Heart left ventricle (tissue), 16 donors: ENCODE data around the gene CACNA2D3. TPM values are rescaled to one million over a fixed set of nuclear protein-coding genes. Genes with fewer than 3 reads are reported as not detected.
A peak's percentile ranks its signal among the peaks of the same experiment; 100 is the strongest.

Experiments used
- ATAC-seq, 4 donors: fragments of 200-7000 bp; cut with Tn5 transposase; one replicate each; pipeline ENCODE4 v1.9.1; 2020 to 2022; ENCODE audit warnings: moderate library complexity in 4 of 4, mild to moderate bottlenecking in 3 of 4, moderate number of reproducible peaks in 1 of 4
- DNase-seq, 5 donors: peaks; one replicate each; pipeline ENCODE4 v3.0.0-alpha.2; 2020
- H3K27ac ChIP-seq, 12 donors: fragments of 200-600 bp; sonication (generic) in 4 of 12; one replicate each; pipeline versions ENCODE4 v1.5.0 to v1.8.0; 2016 to 2022; ENCODE audit warnings: mild to moderate bottlenecking in 2 of 12
- H3K27me3 ChIP-seq, 9 donors: fragments of 200-600 bp; sonication (generic) in 2 of 9; one replicate each; pipeline versions ENCODE4 v1.5.1 to v1.8.0; 2016 to 2022; ENCODE audit warnings: mild to moderate bottlenecking in 3 of 9
- H3K36me3 ChIP-seq, 9 donors: fragments of 200-600 bp; sonication (generic) in 2 of 9; one replicate each; pipeline versions ENCODE4 v1.5.0 to v1.8.0; 2018 to 2022; ENCODE audit warnings: mild to moderate bottlenecking in 2 of 9
- H3K4me1 ChIP-seq, 12 donors: fragments of 200-600 bp; sonication (generic) in 4 of 12; one replicate each; pipeline versions ENCODE4 v1.5.0 to v1.8.0; 2016 to 2022; ENCODE audit warnings: mild to moderate bottlenecking in 3 of 12
- H3K4me3 ChIP-seq, 12 donors: fragments of 200-600 bp; sonication (generic) in 4 of 12; one replicate each; pipeline versions ENCODE4 v1.5.0 to v1.8.0; 2017 to 2022; ENCODE audit warnings: mild to moderate bottlenecking in 9 of 12, moderate library complexity in 4 of 12
- H3K9me3 ChIP-seq, 12 donors: fragments of 200-600 bp; sonication (generic) in 4 of 12; one replicate each; pipeline versions ENCODE4 v1.5.0 to v1.8.0; 2016 to 2022; ENCODE audit warnings: mild to moderate bottlenecking in 1 of 12
- POLR2A ChIP-seq, 2 donors: fragments of 450-650 bp; IDR thresholded peaks; one replicate each; pipeline ENCODE4 v1.6.1; 2017; ENCODE audit warnings: antibody characterized with exemption in 2 of 2, mild to moderate bottlenecking in 2 of 2, moderate library complexity in 2 of 2
- WGBS, 4 donors: extraction: QIAGEN DNeasy Blood & Tissue Kit in 2 of 4; methylation state at CpG; one replicate each; pipeline versions ENCODE4 v1.1.5 to v1.1.7; 2013 to 2018; 5-methylcytosine and 5-hydroxymethylcytosine counted together
- intact Hi-C, 10 donors: fragments of 100-400 bp; cut with DNase I; formaldehyde crosslinking; loops; one replicate each; pipeline versions ENCODE4 v1.11.1 to v1.14.2; 2022
- polyA plus RNA-seq, 2 donors: library from polyadenylated mRNA; stranded (reverse); fragments of 200-250 nt; gene quantifications; one replicate each; pipeline ENCODE4 v1.2.3, GENCODE V29; 2013
- total RNA-seq, 9 donors: library from RNA; depleted of rRNA in 2 of 9; stranded (reverse); fragments of >200 nt in 2 of 9; fragmentation: NEBNext Ultra II Directional in 3 of 9; extraction: Animal tissue kit (Norgen Biotek cat#: 25700) in 3 of 9; gene quantifications; one replicate each; pipeline versions ENCODE4 v1.1.0 to v1.2.4, GENCODE V29; 2016 to 2023
- TF ChIP-seq, protein P1 (sequence below), 12 donors: fragments of 200-600 bp; sonication (generic) in 4 of 12; IDR thresholded peaks; one replicate each; pipeline versions ENCODE4 v1.5.0 to v1.8.0; 2018 to 2022; ENCODE audit warnings: antibody characterized with exemption in 12 of 12, mild to moderate bottlenecking in 5 of 12
- donor health status: ischemic (EF 13 %, LVEDD 7.1; RV severe dilation, severe dysfunction).
- donor health status: healthy with polysubstance abuse.
- donor health status: DM: no; HTN: yes; CAD: no.
- donor health status: DM: no; HTN: no; CAD: no.
- donor health status: ischemic (EF 25% LVEDD 6.9; RV normal size, moderate dysfunction).
- donor health status: ischemic (EF 25% LVEDD 5.7; RV mildly dilated, moderate dysfunction).
- donor health status: healthy.
- donor health status: DM: yes; HTN: yes; CAD: no.
- donor health status: ischemic (EF 35%, LVEDD 5.7; RV mildly dilated, moderate dysfunction).
- donor health status: nonischemic (EF 11% LVEDD 7.7; RV severe dilation, severe dysfunction).
- donor health status: DM: yes; HTN: yes; CAD: no.
- donor health status: PGD.
- donor health status: ischemic (EF 29% LVEDD 5.4; RV normal size, mild dysfunction).
- donor health status: nonischemic (EF 23%, LVEDD 6.1; RV moderate dilation, normal function).

The CACNA2D3 gene
- total and polyA plus RNA-seq, 11 donors, result 0.17 to 25.1 (median 12.8) TPM

DNA sequence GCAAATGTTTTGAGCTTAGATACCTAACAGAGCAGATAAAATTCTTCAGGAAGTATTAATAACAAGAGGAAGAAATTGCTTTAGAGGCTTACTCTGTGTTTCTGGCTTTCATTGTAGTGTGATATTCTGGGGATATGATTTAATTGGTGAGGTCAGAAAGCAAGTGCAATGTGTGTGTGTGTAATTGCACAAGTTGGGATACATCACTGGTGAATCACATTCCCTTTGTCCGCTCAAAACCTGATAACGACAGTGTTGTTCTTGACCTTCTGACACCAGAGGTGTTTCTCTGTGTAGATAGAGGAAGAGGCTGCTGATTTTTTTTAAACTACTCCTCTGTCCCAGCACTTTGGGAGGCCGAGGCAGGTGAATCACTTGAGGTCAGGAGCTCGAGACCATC is 161.1 kb downstream of the CACNA2D3 start:
- intact Hi-C loops, result loop anchor here in 1 of 10 donors (10.0 kb wide), 1 partner anchor 81 kb away; no protein-coding TSS in a partner anchor
- no peak overlapping the region for H3K27ac ChIP-seq
- ATAC-seq, result peak in 3 of 4 donors; percentile 60 to 66 (median 63)
- H3K36me3 ChIP-seq, result no peaks in the 10 kb centered on the region
- H3K4me1 ChIP-seq, result peaks cover 0 to 6% (median 0%) of the 10 kb centered on the region in 12 donors
- no peak overlapping the region for H3K4me3 ChIP-seq
- H3K9me3 ChIP-seq, result no peaks in the 10 kb centered on the region
- no peaks in the 10 kb centered on the region for H3K27me3 ChIP-seq
- no peak for TF ChIP-seq POLR2A (IDR thresholded peaks at IDR 0.05)
- TF ChIP-seq, protein P1, sequence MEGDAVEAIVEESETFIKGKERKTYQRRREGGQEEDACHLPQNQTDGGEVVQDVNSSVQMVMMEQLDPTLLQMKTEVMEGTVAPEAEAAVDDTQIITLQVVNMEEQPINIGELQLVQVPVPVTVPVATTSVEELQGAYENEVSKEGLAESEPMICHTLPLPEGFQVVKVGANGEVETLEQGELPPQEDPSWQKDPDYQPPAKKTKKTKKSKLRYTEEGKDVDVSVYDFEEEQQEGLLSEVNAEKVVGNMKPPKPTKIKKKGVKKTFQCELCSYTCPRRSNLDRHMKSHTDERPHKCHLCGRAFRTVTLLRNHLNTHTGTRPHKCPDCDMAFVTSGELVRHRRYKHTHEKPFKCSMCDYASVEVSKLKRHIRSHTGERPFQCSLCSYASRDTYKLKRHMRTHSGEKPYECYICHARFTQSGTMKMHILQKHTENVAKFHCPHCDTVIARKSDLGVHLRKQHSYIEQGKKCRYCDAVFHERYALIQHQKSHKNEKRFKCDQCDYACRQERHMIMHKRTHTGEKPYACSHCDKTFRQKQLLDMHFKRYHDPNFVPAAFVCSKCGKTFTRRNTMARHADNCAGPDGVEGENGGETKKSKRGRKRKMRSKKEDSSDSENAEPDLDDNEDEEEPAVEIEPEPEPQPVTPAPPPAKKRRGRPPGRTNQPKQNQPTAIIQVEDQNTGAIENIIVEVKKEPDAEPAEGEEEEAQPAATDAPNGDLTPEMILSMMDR (IDR thresholded peaks at IDR 0.05), result no peak
- WGBS, 4 donors, result 30 to 43% (median 40%) methylated on average over 4 of the region's 4 CpGs
- no peak for DNase-seq

DNA sequence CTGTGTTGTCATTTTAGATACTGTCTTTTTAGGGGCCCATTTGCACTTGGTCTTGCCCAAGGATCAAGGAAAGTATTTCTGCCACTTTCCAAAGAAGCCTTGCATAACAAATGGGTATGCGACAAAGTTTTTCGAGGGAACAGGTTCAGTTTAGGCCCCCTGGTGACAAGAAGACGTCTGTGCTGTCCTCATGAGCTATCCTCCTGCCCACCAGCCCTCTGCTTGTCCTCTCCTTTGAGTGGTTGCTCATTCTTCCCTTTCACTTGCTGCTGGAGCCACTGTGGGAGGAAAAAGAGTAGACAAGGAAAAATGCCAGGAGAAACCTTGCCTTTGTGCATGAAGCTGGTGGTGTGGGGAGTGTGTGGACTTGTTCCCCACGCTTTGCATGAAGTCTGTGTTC is 171.9 kb downstream of the CACNA2D3 start:
- intact Hi-C loops, result no loop called here
- peaks cover 0 to 2% (median 0%) of the 10 kb centered on the region in 12 donors for H3K9me3 ChIP-seq
- no peak for TF ChIP-seq POLR2A (IDR thresholded peaks at IDR 0.05)
- TF ChIP-seq, protein P1 (IDR thresholded peaks at IDR 0.05), result no peak
- no peak for DNase-seq
- no peaks in the 10 kb centered on the region for H3K4me1 ChIP-seq
- no peaks in the 10 kb centered on the region for H3K36me3 ChIP-seq
- H3K27me3 ChIP-seq, result no peaks in the 10 kb centered on the region
- 35 to 58% (median 40%) methylated on average over 4 of the region's 4 CpGs for WGBS, 4 donors
- no peak overlapping the region for H3K27ac ChIP-seq
- no peak for ATAC-seq
- no peak overlapping the region for H3K4me3 ChIP-seq

DNA sequence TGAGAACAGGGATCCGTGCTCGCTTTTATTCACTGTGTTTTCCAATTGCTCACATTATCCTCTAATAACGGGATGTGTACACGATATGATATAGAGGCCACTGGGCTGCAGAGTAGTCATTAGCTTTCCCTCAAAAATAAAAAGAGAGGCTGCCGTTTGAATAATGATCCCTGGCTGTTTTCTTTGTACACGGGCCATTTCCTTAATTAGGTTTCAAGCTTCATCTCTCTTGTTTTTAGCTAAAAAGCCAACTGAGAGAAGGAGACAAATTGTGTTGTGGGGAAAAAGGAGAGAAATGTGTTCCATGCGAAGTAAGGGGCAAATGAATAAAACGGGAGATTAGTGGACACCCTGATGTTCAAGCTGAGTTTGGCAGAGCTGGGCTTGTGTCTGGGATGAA is 174.2 kb downstream of the CACNA2D3 start:
- Histone ChIP-seq H3K27ac (no peak overlapping the region), H3K27me3 (no peaks in the 10 kb centered on the region), H3K4me1 (no peaks in the 10 kb centered on the region), H3K36me3 (no peaks in the 10 kb centered on the region), H3K9me3 (no peaks in the 10 kb centered on the region), H3K4me3 (no peak overlapping the region)
- WGBS, 4 donors, result 70 to 82% (median 75%) methylated on average over 8 of the region's 8 CpGs
- intact Hi-C loops, result no loop called here
- TF ChIP-seq, protein P1 (IDR thresholded peaks at IDR 0.05), result no peak
- no peak for TF ChIP-seq POLR2A (IDR thresholded peaks at IDR 0.05)
- no peak for DNase-seq
- no peak for ATAC-seq

DNA sequence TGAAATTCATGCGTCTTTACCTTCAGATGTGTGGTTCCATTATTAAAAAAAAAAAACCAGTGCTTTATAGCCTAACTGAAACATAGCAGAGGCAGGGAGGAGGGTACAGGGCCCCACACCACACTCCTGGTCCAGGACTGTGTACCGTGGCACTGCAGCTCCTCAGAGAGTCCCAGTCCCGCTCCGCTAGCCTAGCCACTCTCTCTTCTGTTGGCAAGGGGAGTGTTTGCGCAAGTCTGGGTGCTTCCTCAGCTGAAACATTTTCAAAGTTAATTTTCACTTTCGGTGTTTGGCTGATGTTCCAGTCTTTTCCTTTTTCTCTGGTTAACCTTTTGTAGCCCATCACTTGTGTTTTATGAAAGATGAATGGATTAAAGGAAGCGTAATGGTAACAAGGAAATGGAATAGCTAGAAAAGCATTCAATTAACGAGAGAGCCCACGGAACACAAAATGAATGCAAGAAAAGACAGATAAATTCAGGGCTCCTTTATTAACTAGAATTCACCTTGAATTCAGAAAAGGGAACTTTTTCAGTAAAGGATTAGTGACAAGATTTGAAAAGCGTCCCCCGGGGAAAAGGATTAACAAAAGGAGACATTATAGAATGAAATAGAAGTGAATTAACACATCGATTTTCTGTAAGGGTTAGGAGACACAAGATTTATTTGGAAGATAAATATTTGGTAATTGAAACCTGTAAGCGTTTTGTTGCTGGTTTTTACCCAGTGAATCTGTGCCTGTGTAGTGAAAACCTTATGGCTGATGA is 177.0 kb downstream of the CACNA2D3 start:
- 82 to 84% (median 83%) methylated on average over 13 of the region's 13 CpGs for WGBS, 4 donors
- Histone ChIP-seq H3K9me3 (no peaks in the 10 kb centered on the region), H3K27me3 (no peaks in the 10 kb centered on the region), H3K27ac (no peak overlapping the region), H3K36me3 (no peaks in the 10 kb centered on the region), H3K4me3 (no peak overlapping the region), H3K4me1 (peaks cover 0 to 2% (median 0%) of the 10 kb centered on the region in 12 donors)
- ATAC-seq (no peak), DNase-seq (no peak)
- TF ChIP-seq POLR2A (IDR thresholded peaks at IDR 0.05), result no peak
- TF ChIP-seq, protein P1 (IDR thresholded peaks at IDR 0.05), result no peak
- intact Hi-C loops, result no loop called here
